Kidney epithelial cell (primary cell): ENCODE results near the gene TMEM190. TPM values are rescaled to one million over a fixed set of nuclear protein-coding genes. Genes with fewer than 3 reads are reported as not detected.
"Not testable (repeated sequence)": the region's sequence is repeated elsewhere in the genome, so short reads cannot be mapped to it uniquely, and the experiment has no call there.

Source experiments
- DNase-seq: peaks from one replicate; pipeline ENCODE4 v3.0.0-alpha.2; 2010; ENCODE audit warnings: low read depth
- H3K27me3 ChIP-seq: 2 replicates; pipeline ENCODE4 v1.6.0; 2011; ENCODE audit warnings: low read length; ENCODE audit not compliant: control insufficient read depth, insufficient read depth
- H3K36me3 ChIP-seq: 2 replicates; pipeline ENCODE4 v1.5.1; 2011; ENCODE audit warnings: low read length; ENCODE audit not compliant: control insufficient read depth, insufficient read depth
- H3K4me3 ChIP-seq: 2 replicates; pipeline ENCODE4 v1.5.1; 2011; ENCODE audit warnings: low read depth, mild to moderate bottlenecking, control low read depth, low read length
- total RNA-seq: library from RNA; depleted of rRNA; stranded (reverse); fragments of >200 nt; gene quantifications from 2 replicates; pipeline ENCODE4 v1.2.3, GENCODE V29; 2015
- TF ChIP-seq, protein P1 (sequence below): IDR thresholded peaks from 2 replicates; pipeline ENCODE4 v1.5.1; 2011; ENCODE audit warnings: mild to moderate bottlenecking, moderate library complexity, low read length, control low read depth, inconsistent platforms; ENCODE audit not compliant: insufficient read depth, poor library complexity, severe bottlenecking

The TMEM190 gene
- total RNA-seq, 1 donor from 2014 or later = not detected

DNA sequence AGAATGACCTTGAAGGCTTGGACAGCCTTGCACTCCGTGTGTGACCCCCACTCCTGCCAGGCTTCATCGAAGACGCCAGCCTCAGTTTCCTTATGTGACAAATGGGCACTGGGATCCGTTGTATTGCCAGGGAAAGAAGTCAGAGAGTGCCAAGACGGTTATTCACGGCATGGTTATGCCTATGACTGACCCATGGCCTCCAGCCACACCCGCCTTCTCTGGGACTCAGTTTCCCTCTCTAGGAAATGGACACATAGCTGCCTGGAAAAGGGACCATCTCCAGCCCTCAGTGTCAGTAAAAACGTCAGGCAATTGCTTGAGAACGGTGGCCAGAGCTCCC lies 31.9 kb downstream of the TMEM190 start:
- no peak for DNase-seq
- H3K4me3 ChIP-seq = peak overlapping the region; percentile 31
- H3K36me3 ChIP-seq = no peaks in the 10 kb centered on the region
- TF ChIP-seq, protein P1, sequence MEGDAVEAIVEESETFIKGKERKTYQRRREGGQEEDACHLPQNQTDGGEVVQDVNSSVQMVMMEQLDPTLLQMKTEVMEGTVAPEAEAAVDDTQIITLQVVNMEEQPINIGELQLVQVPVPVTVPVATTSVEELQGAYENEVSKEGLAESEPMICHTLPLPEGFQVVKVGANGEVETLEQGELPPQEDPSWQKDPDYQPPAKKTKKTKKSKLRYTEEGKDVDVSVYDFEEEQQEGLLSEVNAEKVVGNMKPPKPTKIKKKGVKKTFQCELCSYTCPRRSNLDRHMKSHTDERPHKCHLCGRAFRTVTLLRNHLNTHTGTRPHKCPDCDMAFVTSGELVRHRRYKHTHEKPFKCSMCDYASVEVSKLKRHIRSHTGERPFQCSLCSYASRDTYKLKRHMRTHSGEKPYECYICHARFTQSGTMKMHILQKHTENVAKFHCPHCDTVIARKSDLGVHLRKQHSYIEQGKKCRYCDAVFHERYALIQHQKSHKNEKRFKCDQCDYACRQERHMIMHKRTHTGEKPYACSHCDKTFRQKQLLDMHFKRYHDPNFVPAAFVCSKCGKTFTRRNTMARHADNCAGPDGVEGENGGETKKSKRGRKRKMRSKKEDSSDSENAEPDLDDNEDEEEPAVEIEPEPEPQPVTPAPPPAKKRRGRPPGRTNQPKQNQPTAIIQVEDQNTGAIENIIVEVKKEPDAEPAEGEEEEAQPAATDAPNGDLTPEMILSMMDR = no peak
- no peaks in the 10 kb centered on the region for H3K27me3 ChIP-seq

- H3K36me3 ChIP-seq, H3K27me3 ChIP-seq, H3K4me3 ChIP-seq, DNase-seq: not testable (repeated sequence)
Observed at GRCh38 chr19:55409179-55409578, 32.6 kb downstream of the TMEM190 start.

GRCh38 chr19:55410168-55410567 lies 33.5 kb downstream of the TMEM190 start:
- DNase-seq = no peak
- Histone ChIP-seq H3K27me3 (no peaks in the 10 kb centered on the region), H3K4me3 (no peak overlapping the region), H3K36me3 (no peaks in the 10 kb centered on the region)
- TF ChIP-seq, protein P1 = no peak

DNA sequence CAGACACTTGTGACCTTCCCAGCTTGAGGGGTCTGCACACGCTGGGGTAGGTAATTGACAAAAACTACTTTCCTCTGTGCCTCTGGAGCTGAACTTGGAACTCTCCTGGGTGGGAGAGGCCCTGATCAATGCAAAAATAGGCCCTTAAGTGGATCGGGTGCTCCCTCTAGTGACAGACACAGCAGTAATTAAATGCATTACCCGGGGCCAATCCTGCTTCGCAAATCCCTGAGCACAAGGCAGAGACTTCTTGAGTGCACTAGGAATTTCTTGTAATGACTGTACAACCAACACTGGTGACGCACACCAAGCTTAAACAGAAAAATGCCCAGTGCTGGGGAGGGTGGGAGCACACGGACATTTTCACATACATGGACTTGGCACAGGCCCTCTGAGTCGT lies 41.6 kb downstream of the TMEM190 start:
- Histone ChIP-seq H3K4me3 (no peak overlapping the region), H3K27me3 (peaks cover 3% of the 10 kb centered on the region), H3K36me3 (no peaks in the 10 kb centered on the region)
- TF ChIP-seq, protein P1 = peak; percentile 74
- peak; percentile 50 for DNase-seq

DNA sequence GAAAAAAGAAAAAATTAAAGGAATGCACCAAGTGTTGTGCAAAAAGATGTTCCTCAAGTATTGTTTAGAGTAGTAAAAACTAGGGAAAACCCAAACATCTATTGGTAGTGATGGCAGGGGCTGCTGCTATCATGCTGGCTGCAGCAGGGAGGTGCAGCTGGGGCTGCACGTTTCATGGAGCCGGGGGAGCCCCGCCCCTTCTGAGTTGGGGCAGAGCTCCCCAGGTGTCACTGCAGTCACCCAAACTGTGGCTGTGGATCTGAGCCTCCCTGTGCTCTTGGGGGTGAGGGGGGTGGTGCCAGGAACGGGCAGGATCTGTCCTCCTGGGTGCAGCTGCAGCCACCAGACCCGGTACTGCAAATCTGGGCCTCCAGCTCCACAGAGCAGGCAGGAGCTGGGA lies 42.5 kb downstream of the TMEM190 start:
- H3K36me3 ChIP-seq = no peaks in the 10 kb centered on the region
- peaks cover 5% of the 10 kb centered on the region for H3K27me3 ChIP-seq
- no peak for DNase-seq
- no peak overlapping the region for H3K4me3 ChIP-seq
- TF ChIP-seq, protein P1 = no peak

- TF ChIP-seq, protein P1 = no peak
- no peak overlapping the region for H3K4me3 ChIP-seq
- H3K36me3 ChIP-seq = no peaks in the 10 kb centered on the region
- peaks cover 5% of the 10 kb centered on the region for H3K27me3 ChIP-seq
- DNase-seq = no peak
Observed at GRCh38 chr19:55419624-55420236, 43.1 kb downstream of the TMEM190 start.

DNA sequence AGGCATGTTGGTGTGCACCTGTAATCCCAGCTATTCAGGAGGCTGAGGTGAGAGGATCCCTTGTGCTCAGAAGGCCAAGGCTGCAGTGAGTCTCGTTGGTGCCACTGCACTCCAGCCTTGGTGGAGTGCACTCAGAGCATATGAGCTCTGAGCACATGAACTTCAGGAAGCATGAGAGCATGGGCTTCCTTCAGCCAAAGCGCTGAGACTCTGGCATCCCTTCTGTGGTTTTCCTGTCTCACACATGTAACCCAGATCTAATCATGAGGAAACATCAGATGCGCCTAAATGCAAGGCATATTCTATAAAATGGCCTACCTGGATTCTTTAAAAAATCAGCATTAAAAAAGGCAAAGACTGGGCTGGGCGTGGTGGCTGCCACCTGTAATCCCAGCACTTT lies 44.7 kb downstream of the TMEM190 start:
- not testable (repeated sequence) for H3K4me3 ChIP-seq, DNase-seq, H3K27me3 ChIP-seq, H3K36me3 ChIP-seq
